Head of caudate nucleus (tissue), 42 donors: Measurements from ENCODE around the gene TMEM184B.

Experiments used
- DNase-seq, 42 donors: peaks; one replicate each; pipeline versions ENCODE4 v3.0.0 to v3.0.0-alpha.2; 2020 to 2021; ENCODE audit warnings: mixed read lengths in 7 of 42
- intact Hi-C: fragments of 100-400 bp; cut with DNase I; formaldehyde crosslinking; loops from one replicate; pipeline ENCODE4 v1.15.0; 2022

Gene TMEM184B

DNA sequence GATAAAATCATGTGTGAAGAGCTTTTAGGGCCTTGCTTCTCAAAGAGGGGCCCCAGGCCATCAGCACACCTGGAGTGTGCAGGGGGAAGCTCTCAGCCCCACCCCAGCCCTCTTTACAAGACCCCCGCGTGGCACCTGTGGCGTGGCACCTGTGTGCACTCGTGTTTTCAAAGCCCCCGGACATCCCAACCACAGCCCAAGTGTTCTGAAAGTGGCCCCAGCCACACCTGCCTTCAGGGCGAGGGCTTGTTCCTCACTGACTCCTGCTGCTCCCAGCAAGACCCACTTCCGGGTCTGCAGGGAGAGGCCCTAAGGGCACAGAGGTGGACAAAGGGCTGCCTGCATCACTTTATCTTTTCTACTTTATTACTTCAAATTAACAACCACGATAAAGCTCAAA, 17.5 kb upstream of the TMEM184B start:
- no peak for DNase-seq
- intact Hi-C loops: no loop called here

DNA sequence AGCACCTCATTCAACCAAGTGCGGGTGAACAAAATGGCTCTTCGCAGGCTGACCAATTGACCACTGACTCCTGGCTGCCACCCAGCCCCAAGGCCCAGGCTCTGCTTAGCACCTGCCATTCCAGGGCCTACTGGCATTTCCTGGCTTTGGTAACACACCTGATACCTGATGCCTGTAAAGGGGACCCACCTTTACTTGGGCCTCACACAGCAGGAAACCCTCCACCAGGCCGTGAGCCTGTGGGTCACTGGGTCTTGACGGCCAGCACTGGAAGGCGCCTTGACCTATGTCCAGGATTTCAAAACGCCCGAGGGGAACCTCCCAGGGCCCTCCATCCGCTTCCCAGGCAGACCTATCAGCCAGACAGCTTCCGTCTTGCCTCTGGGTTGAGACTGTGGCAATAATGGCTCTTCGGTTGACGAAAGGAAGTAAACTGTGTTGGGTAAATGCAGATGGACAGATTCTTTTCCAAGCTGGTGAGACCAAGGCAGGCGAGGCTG, 16.8 kb upstream of the TMEM184B start:
- DNase-seq: no peak
- intact Hi-C loops: no loop called here

DNA sequence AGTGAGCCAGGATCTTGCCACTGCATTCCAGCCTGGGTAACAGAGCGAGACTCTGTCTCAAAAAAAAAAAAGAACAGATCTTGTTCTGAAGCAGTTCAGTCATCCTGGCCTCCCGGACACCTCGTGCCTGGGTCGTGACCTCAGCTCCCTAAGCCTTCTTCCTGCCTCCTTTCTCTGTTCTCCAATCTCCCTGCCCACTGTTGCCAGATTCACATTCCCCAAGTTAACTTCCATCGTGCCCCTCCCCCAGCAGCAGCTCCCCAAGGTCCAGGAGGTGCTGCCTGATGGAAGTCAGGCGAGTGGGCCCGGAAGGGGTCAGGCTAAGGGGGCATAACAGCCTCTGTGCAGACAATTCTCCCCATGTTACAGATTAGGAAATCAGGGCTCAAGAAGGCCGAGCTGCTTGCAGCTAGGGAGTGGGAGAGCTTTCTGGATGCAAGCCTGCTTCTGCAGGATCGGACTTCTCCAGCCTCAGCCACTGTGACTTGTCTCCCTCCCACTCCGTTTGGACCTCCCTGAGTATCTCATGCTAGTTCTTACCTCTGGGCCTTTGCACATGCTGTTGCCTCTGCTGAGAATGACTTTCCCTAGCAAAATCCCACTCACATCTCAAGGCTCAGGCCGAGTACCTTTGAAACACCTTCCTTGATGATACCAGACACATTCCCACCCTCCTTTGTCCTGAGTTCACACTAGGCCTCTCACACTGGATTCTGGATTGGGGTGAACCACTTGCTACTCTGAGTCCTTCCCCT, 14.3 kb upstream of the TMEM184B start:
- no peak for DNase-seq
- intact Hi-C loops: no loop called here

DNA sequence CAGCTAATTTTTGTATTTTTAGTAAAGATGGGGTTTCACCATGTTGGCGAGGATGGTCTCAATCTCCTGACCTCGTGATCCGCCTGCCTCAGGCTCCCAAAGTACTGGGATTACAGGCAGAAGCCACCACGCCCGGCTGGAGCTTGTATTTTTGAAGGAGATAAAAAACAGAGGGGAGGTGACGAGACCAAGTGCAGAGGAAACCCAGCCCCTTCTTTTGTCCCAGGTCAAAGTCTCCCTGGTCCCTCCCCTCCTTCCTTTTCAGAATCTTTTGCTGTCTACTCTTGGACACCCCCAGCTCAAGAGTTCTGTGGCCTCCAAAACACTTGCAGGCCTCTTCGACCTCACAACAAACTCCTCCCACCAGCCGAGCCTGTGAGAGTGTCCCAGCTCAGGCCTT, 12.2 kb upstream of the TMEM184B start:
- DNase-seq: no peak
- intact Hi-C loops: no loop called here

DNA sequence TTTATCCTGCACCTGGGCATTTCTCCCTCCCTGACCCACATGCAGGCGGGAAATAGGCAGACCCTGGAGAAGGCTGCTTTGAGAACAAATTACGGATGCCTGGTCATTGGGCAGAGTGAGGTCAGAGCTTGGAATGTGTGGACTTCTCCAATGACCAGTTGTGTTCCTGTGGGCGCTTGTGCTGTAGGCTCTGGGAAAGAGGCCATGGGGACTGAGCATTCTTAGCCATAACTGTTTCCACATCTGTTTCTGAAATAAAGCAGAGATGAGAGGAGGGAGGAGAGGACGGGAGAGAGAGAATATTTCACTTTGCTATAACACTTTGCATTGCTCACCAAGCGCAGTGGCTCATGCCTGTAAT, 11.2 kb upstream of the TMEM184B start:
- intact Hi-C loops: no loop called here
- no peak for DNase-seq

DNA sequence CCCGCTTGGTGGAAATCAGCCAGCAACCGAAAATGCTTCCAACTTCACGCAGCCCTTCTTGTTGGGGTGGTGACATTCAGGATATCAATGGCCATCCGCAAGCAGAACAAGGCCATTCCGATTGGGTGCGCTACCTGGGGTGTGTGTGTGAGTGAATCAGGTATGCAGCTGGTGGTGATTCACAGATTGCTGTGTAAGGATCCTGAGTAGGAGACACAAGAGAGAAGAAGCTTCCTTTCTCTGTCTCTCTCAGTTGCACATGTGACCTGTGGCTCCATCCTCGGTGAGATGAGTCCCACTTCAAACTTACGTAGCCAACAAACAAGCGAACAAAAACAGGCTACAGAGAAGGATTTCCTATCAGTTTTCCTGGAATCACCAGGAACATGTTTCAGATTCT, 9.6 kb upstream of the TMEM184B start:
- no peak for DNase-seq
- intact Hi-C loops: no loop called here

DNA sequence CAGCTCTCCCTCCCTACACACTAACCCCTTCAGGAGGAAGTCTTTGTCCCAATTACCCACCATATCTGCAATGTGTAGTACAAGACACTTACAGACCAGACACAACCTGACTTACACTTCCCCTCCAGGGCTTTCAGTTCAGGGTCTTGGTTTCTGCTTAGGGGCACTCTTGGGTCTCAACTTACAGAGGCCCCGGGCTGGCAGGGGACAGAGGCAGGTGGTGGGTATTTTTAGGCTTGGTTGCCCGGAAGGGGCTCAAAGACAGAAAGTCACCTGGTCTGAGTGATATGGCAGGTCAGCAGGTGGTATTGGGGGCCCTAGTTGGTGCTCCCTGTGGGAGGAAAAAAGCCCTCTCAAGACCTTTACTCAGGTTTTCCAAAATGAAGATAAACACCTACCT, 3.4 kb upstream of the TMEM184B start:
- no peak for DNase-seq

DNA sequence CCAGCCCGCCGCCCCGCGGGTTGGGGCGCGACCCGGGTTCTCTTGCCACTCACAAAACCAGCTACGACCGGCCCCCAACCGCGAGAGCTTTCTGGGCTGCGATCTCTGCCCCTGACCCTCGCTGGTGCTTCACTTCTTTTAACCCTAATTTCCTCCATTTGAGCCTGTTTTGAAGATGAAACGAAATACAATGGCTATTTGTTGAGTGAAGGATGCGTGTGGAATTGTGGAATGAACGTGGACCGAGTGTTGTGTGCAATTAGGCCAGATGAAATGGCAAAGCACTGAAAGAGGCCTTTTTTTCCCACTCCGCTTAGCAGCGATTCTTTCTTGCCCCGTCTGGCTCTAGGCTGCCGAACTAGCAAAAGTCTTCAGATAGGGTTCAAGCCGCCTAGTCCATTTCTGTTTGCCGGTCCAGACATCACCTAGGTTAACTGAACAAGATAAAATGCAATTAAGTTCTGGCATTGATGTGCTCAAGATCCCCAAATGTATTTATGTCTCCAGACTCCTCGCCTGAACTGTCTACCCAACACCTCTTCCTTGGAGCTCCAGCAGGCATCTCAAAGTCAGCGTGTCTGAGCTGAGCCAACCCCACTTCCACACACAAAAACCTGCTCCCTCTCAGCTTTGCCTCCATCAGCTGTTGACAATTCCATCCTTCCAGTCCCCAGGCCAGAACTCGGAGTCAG, 471 bp upstream of the TMEM184B start:
- intact Hi-C loops: loop anchor here (5.0 kb wide), 1 partner anchor 44 kb away; the partner anchor contains the start of gene CSNK1E
- DNase-seq: peak in 33 of 42 donors; percentile 10 to 78 (median 53)

More for the DNA sequence above, 3.4 kb upstream of the TMEM184B start:
- intact Hi-C loops: no loop called here

DNA sequence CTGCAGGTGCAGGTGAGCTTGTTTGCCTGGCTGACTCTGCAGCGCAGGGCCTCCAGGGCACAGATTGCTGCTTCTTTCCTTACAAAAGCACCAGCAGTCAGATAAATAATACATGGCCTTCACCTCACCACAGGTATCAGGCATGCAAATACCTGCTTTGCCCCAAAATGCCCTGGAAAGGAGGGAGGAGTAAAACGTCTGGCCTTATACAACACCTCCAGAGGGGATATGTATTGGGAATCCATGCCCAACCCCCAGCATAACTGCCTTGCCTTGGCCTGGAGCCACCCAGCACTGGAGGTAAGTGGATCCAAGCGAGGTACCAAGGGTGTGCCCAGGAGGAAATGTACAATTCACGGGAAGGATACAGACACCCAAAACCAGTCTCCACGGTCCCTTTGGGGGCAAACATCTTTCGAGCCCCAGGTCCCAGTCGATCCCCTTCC, 860 bp downstream of the TMEM184B start:
- peak in 7 of 42 donors; percentile 12 to 66 (median 34) for DNase-seq
- intact Hi-C loops: loop anchor here (5.0 kb wide), 1 partner anchor 45 kb away; the partner anchor contains the start of gene CSNK1E

DNA sequence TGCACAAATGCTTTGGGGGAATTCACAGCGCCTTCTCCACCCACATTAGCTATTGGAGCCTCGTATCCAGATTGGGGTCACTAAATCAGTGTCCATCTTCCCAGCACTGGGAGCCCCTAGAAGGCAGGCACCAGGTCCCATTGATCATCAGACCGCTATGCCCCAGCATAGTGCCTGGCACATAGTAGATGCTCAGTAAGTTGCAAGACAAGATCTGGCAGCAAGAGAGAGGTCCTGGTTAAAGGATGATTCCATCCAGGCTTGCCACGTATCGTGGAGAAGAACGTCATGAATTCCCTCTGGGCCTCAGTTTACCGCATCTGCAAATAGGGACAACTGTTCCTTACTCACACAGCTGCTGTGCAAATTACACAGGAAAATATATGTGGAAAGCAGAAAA, 1.7 kb downstream of the TMEM184B start:
- intact Hi-C loops: loop anchor here (5.0 kb wide), 1 partner anchor 46 kb away; the partner anchor contains the start of gene CSNK1E
- no peak for DNase-seq

DNA sequence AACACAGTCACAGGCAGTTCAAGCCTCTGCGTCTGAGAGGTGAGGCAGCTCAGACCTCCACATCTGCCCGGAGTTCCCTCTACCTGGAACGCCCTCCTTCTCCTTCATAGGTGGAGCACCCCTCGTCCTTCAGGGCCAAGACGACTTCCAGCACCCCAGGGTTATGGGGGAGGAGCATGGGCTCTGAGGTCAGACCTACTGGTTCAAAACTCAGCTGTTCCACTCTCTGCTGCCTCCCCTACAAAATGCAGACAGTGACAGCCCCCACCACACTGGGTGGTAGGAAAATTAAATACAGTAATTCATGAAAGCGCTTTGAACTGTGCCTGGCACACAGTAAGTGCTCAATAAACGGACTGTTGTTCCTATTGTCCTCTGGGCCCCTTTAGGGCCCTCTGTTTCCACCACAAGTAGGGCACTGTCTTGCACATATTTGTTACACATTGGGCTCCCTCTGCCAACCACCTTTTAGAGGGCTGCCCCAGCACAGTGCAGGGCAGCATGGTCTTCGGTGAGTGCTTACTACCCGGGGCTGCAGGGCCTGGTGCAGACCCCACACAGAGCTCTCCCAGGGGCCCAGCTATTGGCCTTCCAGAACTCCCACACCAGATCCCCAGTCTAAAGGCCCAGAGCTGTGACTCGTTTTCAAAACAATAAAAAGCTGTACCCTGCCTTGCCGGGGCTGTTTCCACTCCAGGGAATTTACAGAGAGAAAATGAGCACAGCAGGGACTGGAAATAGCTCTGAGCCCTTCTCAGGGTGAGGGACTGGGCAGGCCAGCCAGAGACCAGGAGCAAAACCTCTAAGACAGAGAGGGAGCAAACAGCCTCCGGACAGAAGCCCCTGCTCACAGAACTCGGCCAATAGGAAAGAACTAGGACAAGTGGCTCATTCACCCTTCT, 2.5 kb downstream of the TMEM184B start:
- peak in 20 of 42 donors; percentile 14 to 72 (median 39) for DNase-seq
- intact Hi-C loops: loop anchor here (5.0 kb wide), 1 partner anchor 47 kb away; the partner anchor contains the start of gene CSNK1E

DNA sequence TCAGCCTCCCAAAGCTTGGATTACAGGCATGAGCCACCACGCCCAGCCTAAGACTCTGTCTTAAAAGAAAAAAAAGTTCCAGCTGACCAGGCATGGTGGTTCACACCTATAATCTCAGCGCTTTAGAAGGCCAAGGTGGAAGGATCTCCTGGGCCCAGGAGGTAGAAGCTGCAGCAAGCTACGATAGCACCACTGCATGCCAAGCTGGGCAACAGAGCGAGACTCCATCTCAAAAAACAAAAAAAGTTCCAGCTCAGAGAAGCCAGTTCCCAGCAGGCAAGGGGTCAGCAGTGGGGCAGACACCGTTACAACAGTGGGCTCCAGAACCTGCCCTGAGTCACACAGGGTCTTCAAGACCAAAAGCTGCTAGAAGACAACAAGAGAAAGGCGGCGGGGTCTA, 3.3 kb downstream of the TMEM184B start:
- intact Hi-C loops: no loop called here
- DNase-seq: no peak

DNA sequence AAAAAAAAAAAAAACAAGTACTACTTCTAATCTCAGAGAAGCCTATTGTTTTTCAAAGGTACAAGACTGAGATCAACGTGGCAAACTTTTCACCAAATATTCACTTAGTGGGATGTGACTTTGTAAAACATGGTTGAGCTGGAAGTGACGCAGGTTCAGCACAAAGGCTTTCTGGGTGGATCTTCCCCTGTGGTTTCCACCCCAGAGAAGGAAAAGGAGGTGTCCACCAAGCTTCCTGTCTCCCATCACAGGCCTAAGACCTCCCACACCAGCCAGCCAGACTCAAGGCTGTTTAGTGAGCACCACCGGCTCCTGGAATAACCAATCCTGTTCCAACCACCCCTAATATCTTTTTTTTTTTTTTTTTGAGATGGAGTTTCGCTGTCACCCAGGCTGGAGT, 5.7 kb downstream of the TMEM184B start:
- intact Hi-C loops: no loop called here
- no peak for DNase-seq

DNA sequence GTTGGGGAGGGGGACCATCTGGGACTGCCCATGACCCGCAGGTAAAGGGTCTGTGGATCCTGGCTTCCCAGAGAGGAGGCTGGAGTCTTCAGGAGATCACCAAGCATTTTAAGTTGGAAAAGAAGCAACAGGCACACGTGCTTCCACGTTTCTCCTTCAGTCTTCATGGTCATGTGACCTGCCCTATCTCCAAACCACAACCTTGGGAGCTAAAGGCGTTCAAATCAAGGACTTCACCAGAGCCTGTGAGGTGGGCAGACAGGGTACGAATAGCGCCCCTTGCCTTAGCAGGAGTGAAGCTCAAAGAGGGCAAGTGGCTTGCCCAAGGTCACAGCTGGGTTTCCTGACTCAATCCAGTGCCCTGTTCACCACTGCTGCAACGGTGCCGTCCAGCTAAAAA, 6.7 kb downstream of the TMEM184B start:
- DNase-seq: no peak
- intact Hi-C loops: no loop called here

DNA sequence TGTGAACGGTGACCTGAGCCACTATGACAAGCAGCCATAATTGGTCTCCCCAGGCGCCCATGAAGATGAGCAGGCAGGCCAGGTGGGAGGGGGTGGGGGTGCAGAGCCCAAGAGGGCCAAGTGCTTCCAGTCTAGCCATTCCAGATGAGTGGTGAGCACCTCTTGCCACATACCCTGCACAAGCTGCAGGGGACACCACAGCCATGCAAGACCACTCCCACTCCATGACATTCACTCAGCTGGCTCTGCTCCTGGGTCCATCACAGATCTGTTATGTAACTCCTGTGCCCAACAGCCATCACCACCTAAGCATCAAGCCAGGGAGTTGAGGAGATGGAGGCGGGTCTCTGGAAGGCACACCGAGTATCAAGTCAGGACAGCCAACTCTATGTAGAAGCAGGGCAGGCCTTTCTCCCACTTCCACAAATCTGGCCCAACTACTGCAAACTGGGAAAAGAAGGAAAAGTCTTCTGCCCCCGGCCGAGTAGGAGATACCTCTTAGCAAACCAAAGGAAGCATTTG, 8.4 kb downstream of the TMEM184B start:
- intact Hi-C loops: no loop called here
- DNase-seq: no peak

DNA sequence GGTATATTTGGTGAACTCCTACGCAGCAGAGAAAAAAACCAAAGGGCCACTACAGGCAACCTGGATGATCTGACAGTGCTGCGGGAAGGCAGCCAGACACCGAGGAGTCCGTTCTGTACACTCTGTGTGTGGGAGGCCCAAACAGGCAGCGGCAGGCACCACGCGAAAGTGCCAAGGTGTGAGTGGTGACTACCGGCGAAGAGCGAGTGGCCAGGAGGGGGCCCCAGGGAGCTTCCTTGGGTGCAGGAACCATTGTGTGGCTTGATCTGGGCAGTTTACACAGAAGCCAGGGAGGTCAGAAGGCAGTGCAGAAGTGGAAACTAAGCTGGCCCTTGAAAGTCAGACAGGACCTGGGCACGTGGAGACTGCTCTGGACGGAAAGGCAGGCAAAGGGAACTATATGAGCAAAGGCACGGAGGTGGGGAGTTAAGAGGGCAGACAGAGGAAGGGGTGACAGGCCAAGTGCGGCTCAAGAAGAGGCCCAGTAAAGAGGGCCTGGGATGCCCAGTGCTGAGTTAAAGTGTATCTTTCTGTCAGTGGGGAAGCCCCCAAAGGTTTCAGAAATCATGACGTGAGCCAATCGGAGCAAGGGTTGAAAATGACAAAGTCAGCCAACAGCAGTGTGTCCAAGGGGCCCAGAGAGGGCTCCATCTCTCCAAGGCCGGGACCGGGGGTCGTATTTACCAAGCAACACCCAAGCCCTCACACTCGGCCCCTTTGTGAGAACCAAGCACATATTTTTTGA, 10.6 kb downstream of the TMEM184B start:
- intact Hi-C loops: no loop called here
- DNase-seq: peak in 41 of 42 donors; percentile 41 to 89 (median 65)

DNA sequence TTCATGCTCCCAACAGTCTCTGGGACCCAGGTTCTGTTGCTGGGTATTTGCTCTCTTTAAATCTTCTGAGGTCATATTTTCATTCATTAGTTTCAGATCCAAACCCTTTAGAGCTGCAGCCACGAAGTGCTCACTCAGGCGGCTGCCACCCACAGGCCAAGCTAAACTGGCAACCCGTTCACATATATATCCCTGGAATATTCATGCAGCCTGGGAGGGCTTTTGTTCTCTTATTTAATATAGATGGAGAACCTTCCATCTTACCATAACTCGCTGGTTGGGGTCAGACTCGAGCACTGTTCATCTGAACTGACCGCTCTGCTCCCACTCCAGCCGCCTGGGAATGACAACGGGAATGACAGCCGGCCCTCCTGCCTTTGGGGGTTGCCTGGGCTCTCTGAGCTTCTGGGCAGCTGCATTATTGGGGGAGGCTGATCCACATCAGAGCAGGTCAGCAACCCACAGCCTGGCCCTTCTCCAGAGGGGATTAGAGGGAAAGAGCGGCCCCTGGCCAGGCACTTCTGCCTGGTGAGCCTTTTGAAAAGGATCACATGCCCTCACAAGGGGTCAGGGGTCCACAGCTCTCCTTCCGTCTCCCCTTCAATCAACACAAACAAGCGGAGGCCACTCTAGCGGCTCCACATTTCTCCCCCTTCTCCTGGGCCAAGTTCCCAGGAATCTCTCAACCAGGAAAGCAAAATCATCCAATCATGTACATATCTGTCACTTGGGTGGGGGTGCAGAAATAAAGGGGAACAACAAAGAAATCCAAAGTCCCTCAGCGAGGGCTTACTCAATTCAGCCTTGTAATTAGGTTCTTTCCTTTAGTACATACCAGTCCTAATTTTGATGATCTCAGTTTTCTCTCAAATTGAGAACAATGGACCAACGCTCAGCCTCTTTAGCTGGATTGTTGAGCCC, 11.8 kb downstream of the TMEM184B start:
- intact Hi-C loops: no loop called here
- DNase-seq: peak in 38 of 42 donors; percentile 39 to 77 (median 61)
